Measurements from ENCODE around the gene GALNT7. TPM values are rescaled to one million over a fixed set of nuclear protein-coding genes. Genes with fewer than 3 reads are reported as not detected.

GALNT7 gene
- total and polyA plus RNA-seq, 11 donors = 2.3 to 12.8 (median 6.0) TPM

DNA sequence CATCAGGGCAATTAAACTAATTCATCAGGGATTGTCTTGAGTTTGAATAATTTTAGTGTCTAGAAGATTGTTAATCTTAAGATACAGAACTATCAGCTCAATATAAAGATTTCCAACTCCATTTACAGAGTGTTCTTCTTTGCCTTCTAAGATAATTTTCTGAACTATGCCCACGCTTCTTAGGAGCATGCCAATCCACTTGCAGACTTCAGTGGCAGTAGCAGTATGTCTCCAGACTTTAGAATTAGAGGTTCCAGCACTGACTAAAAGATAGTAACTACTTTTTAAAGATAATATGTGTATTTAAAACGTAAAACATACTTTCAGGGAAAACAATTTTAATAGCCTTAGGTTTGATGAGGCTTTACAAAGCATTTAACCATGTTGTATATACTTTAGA is 34.2 kb upstream of the GALNT7 start:
- no peaks in the 10 kb centered on the region for H3K36me3 ChIP-seq
- no peak for ATAC-seq
- DNase-seq = no peak
- intact Hi-C loops (cut with DNase I) = loop anchor here in 1 of 10 donors (10.0 kb wide), 1 partner anchor 70 kb away; no protein-coding TSS in a partner anchor
- no peaks in the 10 kb centered on the region for H3K4me1 ChIP-seq
- H3K27ac ChIP-seq = no peak overlapping the region
- no peak for TF ChIP-seq CTCF (IDR thresholded peaks at IDR 0.05)
- no peak for TF ChIP-seq POLR2A (IDR thresholded peaks at IDR 0.05)
- H3K9me3 ChIP-seq = no peaks in the 10 kb centered on the region
- H3K4me3 ChIP-seq = no peak overlapping the region
- no peaks in the 10 kb centered on the region for H3K27me3 ChIP-seq
- WGBS, 4 donors = 88 to 96% (median 91%) methylated on average over 2 of the region's 2 CpGs

- H3K27me3 ChIP-seq = no peaks in the 10 kb centered on the region
- no peak for DNase-seq
- no peak overlapping the region for H3K4me3 ChIP-seq
- intact Hi-C loops (cut with DNase I) = loop anchor here in 1 of 10 donors (10.0 kb wide), 1 partner anchor 69 kb away; no protein-coding TSS in a partner anchor
- no peak overlapping the region for H3K27ac ChIP-seq
- WGBS, 4 donors = 68 to 90% (median 87%) methylated on average over 3 of the region's 3 CpGs
- no peak for ATAC-seq
- H3K36me3 ChIP-seq = no peaks in the 10 kb centered on the region
- no peaks in the 10 kb centered on the region for H3K4me1 ChIP-seq
- H3K9me3 ChIP-seq = no peaks in the 10 kb centered on the region
- TF ChIP-seq POLR2A (IDR thresholded peaks at IDR 0.05) (no peak), CTCF (IDR thresholded peaks at IDR 0.05) (no peak)
These were observed 33.3 kb upstream of the GALNT7 start for GRCh38 chr4:173135241-173135847.

GRCh38 chr4:173138624-173139023 is 30.0 kb upstream of the GALNT7 start:
- 89 to 92% (median 90%) methylated on average over 1 of the region's 1 CpG for WGBS, 4 donors

GRCh38 chr4:173139561-173139960 is 29.1 kb upstream of the GALNT7 start:
- Histone ChIP-seq H3K9me3 (no peaks in the 10 kb centered on the region), H3K4me1 (no peaks in the 10 kb centered on the region), H3K27me3 (no peaks in the 10 kb centered on the region), H3K36me3 (no peaks in the 10 kb centered on the region), H3K4me3 (no peak overlapping the region), H3K27ac (no peak overlapping the region)
- 26 to 38% (median 35%) methylated on average over 2 of the region's 2 CpGs for WGBS, 4 donors
- no peak for ATAC-seq
- TF ChIP-seq POLR2A (IDR thresholded peaks at IDR 0.05) (no peak), CTCF (IDR thresholded peaks at IDR 0.05) (no peak)
- no peak for DNase-seq
- intact Hi-C loops (cut with DNase I) = loop anchor here in 1 of 10 donors (10.0 kb wide), 1 partner anchor 65 kb away; no protein-coding TSS in a partner anchor

More at GRCh38 chr4:173138624-173139023, 30.0 kb upstream of the GALNT7 start:
- ATAC-seq (no peak), DNase-seq (no peak)
- Histone ChIP-seq H3K36me3 (no peaks in the 10 kb centered on the region), H3K27me3 (no peaks in the 10 kb centered on the region), H3K27ac (no peak overlapping the region), H3K4me1 (no peaks in the 10 kb centered on the region), H3K4me3 (no peak overlapping the region), H3K9me3 (no peaks in the 10 kb centered on the region)
- intact Hi-C loops (cut with DNase I) = loop anchor here in 1 of 10 donors (10.0 kb wide), 1 partner anchor 66 kb away; no protein-coding TSS in a partner anchor
- TF ChIP-seq POLR2A (IDR thresholded peaks at IDR 0.05) = no peak
- TF ChIP-seq CTCF (IDR thresholded peaks at IDR 0.05) = no peak

All from heart left ventricle (tissue), 16 donors.